H4 (cell line): ENCODE measurements around the gene IL1RL2. TPM values are rescaled to one million over a fixed set of nuclear protein-coding genes. Genes with fewer than 3 reads are reported as not detected.

Source experiments
- DNase-seq: peaks from one replicate; pipeline ENCODE4 v3.0.0-alpha.2; 2015; ENCODE audit warnings: low spot score
- total RNA-seq: library from RNA; depleted of rRNA; stranded (reverse); fragments of >200 nt; shearing (Covaris generic); gene quantifications from 2 replicates; pipeline ENCODE4 v1.2.3, GENCODE V29; 2014; rRNA removed

IL1RL2 gene
- not detected in 2 replicates for total RNA-seq

DNA sequence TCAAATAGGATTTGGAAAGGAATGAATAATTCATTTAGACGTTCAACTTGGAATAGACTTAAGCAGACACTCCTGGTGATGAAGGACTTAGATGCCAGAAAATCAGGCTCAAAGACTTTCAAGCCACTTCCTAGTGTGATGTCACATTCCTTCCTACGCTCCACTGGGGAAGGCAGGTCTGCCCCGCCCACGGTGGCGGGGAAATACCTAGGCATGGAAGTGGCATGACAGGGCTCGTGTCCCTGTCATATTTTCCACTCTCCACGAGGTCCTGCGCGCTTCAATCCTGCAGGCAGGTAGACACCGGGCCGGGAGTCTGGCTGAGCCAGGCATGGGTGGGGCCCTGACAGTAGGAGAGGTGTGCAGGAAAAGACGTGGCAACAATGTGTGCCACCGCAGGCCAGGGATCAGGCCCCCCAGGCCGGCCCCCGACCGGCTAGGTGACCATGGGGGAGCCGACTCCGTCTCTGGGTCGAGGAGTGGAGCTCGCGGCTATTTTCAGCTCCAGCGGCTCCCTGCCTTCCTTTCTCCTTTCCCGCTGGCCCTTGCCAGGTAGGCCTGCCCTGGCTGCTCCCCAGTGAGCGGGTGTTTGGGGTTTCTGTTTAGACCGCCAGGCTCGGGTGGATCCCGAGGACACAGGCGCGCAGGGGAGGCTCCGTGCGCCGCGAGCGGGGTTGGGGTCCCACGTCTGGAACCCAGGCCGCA lies at the start of gene IL1RL2:
Gene IL1RL2 (plus strand): TSS at position 233 of the 705 bp plus-strand sequence. CDS start 845 bp downstream, outside the sequence.
- no peak for DNase-seq

DNA sequence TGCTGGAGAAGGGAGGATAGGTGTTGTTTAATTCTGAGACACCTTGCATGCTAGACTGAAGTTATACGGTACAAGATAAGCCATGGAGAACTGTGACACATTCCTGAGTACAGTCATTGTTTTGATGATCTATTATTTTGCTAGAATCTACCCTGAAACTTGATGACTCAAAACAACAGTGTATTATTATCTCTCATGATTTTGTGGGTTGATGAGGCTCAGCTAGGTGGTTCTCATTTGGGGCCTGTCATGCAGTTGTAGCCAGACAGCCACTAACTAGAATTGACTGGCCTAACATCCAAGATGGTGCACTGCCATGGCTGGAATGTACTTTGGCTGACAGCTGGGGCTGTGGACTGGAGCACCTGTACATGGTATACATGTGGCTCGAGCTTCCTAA lies 49.7 kb upstream of the IL1RL2 start:
- no peak for DNase-seq

GRCh38 chr2:102138331-102138730 lies 48.5 kb upstream of the IL1RL2 start:
- no peak for DNase-seq

- no peak for DNase-seq
These were observed 47.0 kb upstream of the IL1RL2 start for GRCh38 chr2:102139851-102140250.

DNA sequence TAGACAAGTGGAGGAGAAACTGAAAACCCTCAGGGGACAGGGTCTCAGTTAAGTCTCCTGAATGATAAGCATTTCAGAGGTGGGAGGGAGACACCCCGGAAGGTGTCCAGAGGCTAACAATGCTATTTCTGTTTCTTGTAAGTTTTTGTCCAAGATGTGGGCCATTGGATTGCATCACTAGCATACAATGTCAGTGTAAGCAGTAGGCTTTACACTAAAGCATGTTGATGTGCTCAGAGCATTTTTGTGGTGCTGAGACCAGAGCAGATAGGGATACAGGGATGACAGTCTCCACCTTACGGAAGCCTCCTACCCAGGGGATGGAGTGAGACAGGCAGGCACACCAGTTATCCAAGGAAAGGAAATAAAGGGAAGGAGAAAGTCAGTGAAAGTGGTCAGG lies 46.4 kb upstream of the IL1RL2 start:
- no peak for DNase-seq

DNA sequence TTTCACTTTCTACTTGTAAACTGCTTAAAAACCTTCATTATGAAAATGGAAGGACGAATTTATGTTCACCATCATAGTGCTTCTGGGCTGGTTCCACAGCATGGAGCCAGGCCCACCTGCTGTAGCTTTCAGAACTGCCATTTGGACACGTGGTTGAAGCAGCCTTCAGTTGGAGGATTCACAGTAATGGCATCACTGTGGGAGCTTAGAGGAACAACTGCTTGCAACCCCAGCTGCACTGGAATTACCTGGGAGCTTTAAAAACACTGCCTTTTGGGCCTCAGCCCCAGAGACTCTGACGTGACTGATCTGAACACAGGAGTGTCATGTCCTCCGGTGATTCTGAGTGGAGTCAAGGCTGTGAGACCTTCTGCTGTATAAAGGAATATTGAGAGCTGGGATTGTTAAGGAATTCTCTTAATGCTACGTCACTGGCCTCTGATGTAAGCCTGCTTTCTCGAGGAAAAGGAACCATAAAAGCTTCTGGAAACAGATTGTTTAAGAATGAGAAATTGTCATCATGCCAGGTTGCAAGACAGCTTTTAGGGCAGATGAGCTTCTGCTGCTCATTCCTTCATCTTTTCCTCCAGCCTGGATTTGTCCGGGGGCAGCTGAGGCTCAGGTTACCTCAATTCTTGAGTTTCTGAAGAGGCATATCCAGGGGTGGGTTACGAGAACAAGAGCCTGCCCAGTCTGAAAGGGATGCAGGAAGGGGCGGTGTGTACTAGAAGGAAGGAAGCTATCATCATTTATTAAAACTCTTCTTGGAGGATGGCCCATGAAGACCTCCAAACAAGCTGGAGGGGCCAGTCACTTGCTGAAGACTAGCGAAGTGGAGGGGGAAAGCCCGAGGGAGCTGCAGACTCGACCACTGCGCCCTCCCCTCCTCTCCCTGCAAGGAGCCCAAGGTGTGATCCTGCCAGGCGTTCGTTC lies 45.5 kb upstream of the IL1RL2 start:
- no peak for DNase-seq

- DNase-seq: no peak
These were observed 44.6 kb upstream of the IL1RL2 start, which contains the start of gene IL1R1 for GRCh38 chr2:102141970-102142828. Gene IL1R1 (plus strand): TSS chr2:102142746. CDS start chr2:102157725, 14,979 bp downstream.

- DNase-seq: no peak
These were observed 43.9 kb upstream of the IL1RL2 start for GRCh38 chr2:102142829-102143449.

- DNase-seq: no peak
These were observed 43.3 kb upstream of the IL1RL2 start for GRCh38 chr2:102143450-102143985.

GRCh38 chr2:102144128-102144527 lies 42.7 kb upstream of the IL1RL2 start:
- DNase-seq: no peak

GRCh38 chr2:102145107-102145506 lies 41.7 kb upstream of the IL1RL2 start:
- DNase-seq: no peak

DNA sequence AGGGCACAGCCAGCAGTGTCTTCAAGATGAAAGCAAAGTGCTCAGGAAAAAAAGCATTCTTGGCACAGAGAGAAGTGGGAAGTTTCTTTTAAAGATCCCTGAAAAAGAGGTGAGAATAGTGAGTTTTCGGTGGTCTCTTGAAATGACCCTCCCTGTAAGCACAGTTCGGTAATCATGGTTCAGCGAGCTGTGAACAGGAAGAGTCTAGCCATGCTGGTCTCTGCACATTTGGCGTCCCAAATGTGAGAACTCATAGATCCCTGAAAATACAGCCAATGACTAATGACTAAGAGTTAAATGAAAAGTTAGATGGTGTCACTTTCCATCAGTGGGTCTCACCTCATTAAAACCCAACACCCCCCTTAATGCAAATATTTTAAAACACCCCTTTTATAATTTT lies 40.9 kb upstream of the IL1RL2 start:
- DNase-seq: no peak

- no peak for DNase-seq
These were observed 38.9 kb upstream of the IL1RL2 start for GRCh38 chr2:102147935-102148334.

DNA sequence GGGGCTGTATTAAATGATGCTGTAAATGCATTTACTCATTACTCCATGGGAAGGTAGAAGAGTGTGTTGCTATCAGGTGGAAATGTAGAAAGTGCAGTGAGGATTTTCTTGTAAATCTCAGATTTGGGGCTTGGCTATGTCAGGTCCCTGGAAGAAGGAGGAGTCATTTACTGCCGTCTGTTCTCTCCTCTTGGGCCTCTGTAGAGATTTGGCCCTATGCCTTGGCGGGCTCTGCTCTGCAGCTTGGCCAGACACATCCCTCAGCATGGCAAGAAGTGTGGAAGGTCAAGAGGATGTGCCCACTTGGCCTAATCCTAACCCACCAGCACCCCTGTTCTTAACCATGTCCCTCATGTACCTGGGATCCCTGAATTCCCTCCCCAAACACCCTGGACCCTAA lies 37.6 kb upstream of the IL1RL2 start:
- DNase-seq: no peak

GRCh38 chr2:102149644-102150455 lies 37.0 kb upstream of the IL1RL2 start:
- no peak for DNase-seq

- DNase-seq: no peak
These were observed 32.5 kb upstream of the IL1RL2 start for GRCh38 chr2:102154364-102154763.

DNA sequence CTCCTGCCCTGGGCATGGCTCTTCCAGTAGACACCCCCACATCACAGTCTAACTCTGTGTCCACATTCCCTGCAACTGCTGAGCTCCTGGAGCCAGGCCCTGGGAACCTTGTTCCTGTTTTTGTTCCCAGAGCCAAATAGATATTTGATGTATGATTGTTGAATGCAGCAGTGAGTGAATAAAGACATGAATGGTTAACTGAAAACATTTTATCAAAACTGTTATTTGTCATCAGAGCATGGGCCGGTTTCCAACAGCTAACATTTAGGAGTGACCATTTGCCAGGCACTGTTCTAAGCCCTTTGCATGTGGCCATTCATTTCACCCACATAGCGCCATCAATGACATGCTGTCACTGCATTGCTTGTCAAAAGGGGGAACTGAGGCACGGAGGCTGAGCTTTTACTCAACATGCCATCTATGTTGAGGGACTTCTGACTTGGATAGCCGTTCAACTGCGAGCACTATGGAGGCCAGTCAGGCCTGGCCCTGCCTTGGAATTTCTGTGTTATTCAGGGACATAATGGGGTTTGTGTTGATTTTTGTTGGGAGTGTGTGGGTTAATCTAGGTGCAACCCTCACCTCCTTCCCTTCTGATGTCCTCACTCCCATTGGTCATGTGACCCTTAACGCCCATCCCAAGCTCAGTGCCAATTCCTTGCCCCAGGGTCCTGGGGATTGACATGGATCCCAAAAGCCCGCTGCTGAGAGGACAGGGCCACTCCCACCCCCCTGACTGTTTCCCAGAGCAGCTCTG lies 31.7 kb upstream of the IL1RL2 start:
- DNase-seq: no peak

GRCh38 chr2:102155703-102156515 lies 30.9 kb upstream of the IL1RL2 start:
- peak; percentile 30 for DNase-seq
